ENCODE results near the gene ASS1. TPM values are rescaled to one million over a fixed set of nuclear protein-coding genes. Genes with fewer than 3 reads are reported as not detected.

ASS1 gene
- total RNA-seq, 1 donor from 2014 or later = 1.6 TPM

DNA sequence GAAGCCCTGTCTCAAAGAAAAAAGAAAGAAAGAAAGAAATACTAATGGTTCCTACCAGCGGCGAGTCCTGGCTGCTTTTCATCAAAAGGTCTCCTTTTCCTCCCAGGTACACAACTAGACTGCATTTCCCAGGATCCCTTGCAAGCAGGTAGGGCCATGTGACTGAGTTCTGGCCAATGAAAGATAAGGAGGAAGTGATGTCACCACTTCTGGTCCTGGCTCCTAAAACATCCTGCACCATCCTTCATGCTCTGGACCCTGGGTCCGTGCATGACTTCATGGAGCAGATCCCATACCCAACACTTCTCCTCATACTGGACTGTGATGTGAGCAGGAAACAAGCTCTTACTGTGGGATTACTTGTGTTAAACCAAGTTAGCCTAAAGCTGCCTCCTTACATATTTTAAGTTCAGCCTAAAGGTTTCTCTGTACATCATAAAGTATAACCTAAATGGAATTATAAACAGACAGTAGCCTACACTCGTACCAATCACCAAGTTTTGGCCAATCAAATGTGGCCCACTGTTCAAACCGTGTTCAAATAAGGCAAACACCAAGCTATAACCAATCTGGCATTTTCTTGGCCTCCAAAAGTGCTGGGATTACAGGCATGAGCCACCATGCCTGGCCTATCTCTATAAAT is 104.5 kb downstream of the ASS1 start:
- CTCF ChIA-PET = no interaction called here
- DNase-seq (no peak), ATAC-seq (ENCODE audit: low read depth) (no peak)
- Mint-ChIP-seq H3K27me3 (peaks cover 7% of the 10 kb centered on the region), H3K4me3 (no peak overlapping the region), H3K9me3 (peaks cover 11% of the 10 kb centered on the region), H3K27ac (no peak overlapping the region), H3K4me1 (no peaks in the 10 kb centered on the region), H3K36me3 (ENCODE audit: low read depth) (no peaks in the 10 kb centered on the region)
- POLR2A ChIA-PET = no interaction called here
- intact Hi-C loops (cut with micrococcal nuclease) = no loop called here
- TF ChIP-seq, protein P1, sequence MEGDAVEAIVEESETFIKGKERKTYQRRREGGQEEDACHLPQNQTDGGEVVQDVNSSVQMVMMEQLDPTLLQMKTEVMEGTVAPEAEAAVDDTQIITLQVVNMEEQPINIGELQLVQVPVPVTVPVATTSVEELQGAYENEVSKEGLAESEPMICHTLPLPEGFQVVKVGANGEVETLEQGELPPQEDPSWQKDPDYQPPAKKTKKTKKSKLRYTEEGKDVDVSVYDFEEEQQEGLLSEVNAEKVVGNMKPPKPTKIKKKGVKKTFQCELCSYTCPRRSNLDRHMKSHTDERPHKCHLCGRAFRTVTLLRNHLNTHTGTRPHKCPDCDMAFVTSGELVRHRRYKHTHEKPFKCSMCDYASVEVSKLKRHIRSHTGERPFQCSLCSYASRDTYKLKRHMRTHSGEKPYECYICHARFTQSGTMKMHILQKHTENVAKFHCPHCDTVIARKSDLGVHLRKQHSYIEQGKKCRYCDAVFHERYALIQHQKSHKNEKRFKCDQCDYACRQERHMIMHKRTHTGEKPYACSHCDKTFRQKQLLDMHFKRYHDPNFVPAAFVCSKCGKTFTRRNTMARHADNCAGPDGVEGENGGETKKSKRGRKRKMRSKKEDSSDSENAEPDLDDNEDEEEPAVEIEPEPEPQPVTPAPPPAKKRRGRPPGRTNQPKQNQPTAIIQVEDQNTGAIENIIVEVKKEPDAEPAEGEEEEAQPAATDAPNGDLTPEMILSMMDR (IDR thresholded peaks at IDR 0.05) = no peak

Other genes starting within 250 kb of the ASS1 start
- gene HMCN2, start 179.2 kb upstream of the ASS1 start, total RNA-seq = not detected in 2 replicates
- gene FUBP3, start 134.6 kb downstream of the ASS1 start, total RNA-seq = 38.6 and 44.7 TPM in 2 replicates
- not detected in 2 replicates for gene PRDM12, start 219.6 kb downstream of the ASS1 start, total RNA-seq
- 49.6 and 54.8 TPM in 2 replicates for gene EXOSC2, start 248.8 kb downstream of the ASS1 start, total RNA-seq